Limb (tissue), 2 donors: ENCODE results near the gene HOXD11.

Experiments
- DNase-seq, 2 donors: peaks; one replicate each; pipeline ENCODE4 v3.0.0-alpha.2; 2016; ENCODE audit errors: extremely low spot score in 2 of 2

HOXD11 gene

DNA sequence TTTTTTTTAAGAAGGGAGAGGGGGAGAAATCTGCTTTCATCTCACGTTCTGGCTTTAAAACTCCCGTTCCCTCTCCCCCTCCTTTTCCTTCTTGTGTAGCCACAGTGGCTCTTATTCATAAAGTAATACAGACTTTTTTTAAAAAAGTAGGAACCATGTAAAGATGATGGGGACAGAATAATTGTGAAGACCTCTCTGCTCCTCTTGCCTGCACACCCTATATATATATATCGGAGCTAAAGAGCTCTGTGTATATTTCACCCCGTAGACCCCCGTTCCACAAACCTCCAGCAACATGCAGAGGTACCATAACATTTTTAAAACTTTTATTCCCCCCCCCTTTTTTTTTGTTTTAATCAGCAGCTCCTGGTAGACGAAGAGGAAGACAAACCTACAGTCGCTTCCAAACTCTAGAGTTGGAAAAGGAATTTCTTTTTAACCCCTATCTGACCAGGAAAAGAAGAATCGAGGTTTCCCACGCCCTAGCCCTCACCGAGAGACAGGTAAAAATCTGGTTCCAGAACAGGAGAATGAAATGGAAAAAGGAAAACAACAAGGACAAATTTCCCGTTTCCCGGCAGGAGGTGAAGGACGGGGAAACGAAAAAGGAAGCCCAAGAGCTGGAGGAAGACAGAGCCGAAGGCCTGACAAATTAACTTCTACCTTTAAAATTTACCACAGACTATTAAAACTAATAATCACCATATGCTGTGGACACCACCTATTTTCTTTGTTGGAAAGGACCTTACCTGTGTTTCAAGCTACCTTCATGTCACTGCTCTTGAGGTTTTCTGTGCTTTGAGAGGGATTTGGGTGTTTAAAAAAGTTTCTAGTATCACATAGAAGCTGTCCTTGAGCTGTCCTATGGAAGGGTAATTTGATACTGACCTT lies 24.1 kb downstream of the HOXD11 start:
- peak in 1 of 2 donors; percentile 36 for DNase-seq

DNA sequence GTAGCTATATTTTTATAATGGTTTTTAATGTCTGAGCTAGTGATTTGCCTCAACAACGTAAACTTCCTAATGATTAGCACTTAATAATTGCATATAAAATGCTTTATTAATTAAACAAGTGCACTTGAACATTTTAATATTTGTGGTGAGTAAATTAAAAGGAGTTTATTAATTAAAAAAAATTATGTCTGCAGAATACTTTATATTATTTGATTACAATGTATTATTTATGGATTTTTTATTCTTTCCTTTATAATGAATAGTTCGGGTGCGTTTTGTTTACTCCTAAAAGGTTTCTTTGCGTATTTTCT lies 24.7 kb downstream of the HOXD11 start:
- no peak for DNase-seq

DNA sequence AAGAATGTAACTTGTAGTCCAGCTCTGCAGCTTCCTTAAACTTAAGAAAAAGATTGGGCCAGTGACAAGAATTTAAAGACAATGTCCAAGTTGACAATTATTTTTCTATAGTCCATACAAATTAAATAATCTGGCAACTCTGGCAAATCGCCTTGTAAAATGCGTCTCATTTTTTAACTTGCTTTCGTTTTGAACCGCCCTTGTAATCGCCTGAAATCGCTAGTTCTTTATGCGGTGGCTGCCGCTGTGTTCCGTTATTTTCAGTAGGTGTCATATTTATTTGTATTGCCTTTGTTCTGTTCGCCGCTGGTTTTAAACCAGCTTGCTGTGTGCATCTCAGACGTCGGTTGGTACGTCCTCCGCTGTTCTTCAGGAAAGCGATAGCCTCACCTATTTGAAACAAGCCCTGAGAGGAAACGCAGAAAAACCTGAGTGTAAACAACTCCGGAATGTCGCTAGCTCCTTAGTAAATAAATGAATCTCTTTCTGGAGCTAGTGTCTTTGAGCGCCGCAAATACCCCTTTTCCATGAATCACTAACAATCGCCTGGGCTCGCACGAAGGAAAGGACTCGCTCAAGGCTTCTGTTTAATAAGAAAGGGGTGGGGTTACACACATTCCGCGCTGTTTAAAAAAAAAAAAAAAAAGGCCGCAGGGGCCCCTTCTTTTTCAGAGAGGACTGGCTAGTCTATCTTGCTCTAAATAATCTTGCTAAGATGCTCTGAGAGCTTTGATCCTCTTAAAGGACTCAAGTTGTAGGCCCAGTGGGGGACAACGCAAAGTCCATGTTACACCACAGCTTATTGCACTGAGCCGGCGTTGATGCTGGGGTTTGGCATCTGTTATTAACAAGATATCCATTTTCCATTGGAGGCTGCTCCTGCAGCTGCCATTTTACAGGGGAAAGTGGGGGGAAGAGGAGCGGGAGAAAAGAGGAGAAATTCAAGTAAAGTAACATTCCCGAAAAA lies 25.4 kb downstream of the HOXD11 start:
- DNase-seq: peak in 1 of 2 donors; percentile 56

DNA sequence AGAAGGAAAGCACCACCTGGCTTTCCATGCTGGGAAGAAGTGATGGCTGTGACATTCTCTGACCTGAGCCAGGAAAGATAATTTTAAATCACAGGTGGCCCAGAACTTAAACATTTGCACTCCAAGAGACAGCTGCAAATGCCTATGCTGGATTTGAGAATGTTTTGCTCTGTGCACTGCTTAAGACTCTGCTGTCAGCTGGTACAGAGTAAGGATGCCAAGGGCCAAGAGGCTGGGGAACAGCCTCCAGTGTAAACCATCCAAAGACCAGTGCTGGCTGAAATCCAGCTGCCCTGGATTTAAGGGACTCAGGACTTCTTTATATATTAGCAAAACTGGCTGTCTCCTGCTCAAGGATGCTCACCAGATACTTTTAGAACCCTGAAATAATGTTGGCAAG lies 26.3 kb downstream of the HOXD11 start:
- peak in 1 of 2 donors; percentile 55 for DNase-seq

DNA sequence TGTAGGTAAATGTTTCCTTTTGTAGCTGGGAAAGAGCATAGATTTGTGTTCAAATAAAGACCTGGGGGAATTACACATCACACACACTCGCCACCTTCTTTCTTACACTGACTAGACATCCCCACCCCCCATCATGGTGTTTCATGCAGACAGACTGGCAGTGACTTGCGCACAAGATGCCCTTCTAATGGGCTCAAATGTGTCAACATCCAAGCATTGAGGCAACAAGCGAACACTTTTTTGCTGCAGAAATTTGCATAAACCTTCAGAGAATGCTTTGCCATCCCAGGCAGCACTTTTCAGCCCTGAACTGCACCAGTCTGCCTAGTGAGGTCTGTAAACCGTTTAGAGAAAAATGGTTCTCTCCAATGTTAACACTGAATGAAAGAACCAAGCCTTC lies 27.0 kb downstream of the HOXD11 start:
- peak in 1 of 2 donors; percentile 41 for DNase-seq

DNA sequence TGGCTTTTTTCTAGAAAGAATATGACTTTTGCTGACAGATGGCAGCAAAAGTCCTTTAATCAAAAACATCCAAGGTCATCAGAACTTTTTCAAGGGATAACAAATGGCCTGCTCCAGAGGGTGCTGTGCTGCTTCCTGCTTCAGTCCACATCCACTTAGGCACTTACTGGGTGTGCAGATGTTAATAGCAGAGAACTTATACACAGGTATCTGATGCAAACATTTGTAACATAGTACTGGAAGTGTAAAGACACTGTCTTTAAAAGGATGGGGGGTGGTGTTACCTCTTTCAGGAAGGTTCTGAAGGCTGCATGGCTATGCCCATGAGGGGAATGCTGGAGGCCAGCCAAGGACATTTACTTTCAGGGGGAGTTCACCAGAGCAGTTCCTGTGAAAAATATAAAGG lies 28.0 kb downstream of the HOXD11 start:
- peak in 1 of 2 donors; percentile 39 for DNase-seq

DNA sequence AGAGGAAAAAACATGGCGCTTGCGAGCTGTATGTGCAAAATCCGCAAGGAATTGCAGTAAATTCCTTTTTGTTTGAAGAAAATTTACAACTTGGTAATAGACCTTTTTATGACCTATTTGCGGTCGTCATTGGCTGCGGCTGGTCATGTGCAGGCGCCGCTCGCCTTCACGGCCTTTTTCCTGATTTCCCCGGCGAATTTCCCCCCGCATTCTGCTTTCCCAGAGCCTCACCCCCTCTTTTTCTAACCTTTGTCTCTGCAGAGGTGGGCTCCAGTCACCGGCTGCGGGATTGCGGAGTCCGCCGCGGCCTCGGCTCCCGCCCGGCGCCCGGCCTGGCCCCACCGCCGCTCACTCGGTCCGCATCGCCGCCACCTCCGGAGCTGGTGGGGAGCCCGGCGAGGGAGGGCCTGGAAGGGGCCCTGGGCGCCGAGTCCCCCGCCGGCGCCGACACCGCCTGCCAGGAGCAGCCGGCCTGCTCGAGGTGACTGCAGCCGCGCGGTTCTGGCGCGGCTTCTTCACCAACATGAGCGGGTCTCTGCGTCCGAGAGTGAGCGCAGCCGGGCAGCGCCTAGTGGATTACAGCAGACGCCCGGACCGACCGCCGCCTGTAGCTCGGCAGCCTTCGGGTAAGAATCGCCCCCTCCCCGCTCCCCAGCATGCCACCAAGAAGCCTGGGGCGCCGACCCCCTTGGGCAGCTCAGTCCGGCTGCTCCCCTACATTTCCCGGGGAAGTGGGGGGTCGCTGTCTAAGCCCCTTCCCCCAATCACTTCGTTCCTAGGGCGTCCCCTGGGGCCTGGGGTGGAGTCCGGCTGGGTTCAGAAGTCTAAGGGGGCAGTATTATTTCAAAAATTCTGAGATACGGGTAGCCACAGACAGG lies 29.5 kb downstream of the HOXD11 start:
- DNase-seq: peak; percentile 66 to 84

DNA sequence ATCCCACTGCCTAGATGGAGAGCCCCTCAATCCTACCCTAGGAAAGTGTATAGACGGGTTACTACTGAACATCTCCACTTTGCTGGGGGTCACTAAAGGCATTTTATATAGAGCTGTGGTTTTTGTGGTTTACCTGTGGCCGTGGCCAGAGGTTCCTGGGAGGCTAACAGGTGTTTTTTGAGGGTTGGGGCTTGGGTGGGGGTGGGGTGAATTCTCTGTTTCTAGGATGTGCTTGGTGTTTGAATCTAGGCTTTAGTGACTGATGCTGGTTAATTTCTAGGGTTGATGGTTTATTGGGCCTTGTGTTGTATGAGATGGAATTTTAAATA lies 30.1 kb downstream of the HOXD11 start:
- DNase-seq: no peak

DNA sequence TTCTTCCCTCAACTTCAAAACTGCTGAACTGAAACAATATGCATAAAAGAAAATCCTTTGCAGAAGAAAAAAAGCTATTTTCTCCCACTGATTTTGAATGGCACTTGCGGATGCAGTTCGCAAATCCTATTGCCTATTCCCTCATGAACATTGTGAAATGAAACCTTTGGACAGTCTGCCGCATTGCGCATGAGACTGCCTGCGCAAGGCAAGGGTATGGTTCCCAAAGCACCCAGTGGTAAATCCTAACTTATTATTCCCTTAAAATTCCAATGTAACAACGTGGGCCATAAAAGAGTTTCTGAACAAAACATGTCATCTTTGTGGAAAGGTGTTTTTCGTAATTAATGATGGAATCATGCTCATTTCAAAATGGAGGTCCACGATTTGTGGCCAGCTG lies 30.8 kb downstream of the HOXD11 start:
- DNase-seq: peak in 1 of 2 donors; percentile 39

DNA sequence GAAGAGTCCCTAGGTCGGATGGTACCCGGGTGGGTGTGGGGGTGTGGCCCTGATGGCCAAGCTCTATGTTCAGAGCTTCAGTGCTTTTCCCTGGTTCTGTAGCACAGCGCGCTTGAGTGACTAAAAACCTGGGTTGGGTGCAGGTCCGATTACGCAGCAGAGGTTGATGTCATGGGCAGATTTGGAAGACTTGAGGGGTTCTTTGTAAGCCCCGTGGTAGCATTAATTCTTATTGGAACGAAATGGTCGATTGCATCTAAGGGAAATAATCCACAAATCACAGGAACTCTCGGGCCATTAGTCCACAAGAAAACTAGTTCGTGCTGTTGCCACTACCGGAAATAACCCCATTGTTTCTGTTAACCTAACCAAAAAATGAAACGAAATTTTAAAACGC lies 31.4 kb downstream of the HOXD11 start:
- DNase-seq: peak in 1 of 2 donors; percentile 57

DNA sequence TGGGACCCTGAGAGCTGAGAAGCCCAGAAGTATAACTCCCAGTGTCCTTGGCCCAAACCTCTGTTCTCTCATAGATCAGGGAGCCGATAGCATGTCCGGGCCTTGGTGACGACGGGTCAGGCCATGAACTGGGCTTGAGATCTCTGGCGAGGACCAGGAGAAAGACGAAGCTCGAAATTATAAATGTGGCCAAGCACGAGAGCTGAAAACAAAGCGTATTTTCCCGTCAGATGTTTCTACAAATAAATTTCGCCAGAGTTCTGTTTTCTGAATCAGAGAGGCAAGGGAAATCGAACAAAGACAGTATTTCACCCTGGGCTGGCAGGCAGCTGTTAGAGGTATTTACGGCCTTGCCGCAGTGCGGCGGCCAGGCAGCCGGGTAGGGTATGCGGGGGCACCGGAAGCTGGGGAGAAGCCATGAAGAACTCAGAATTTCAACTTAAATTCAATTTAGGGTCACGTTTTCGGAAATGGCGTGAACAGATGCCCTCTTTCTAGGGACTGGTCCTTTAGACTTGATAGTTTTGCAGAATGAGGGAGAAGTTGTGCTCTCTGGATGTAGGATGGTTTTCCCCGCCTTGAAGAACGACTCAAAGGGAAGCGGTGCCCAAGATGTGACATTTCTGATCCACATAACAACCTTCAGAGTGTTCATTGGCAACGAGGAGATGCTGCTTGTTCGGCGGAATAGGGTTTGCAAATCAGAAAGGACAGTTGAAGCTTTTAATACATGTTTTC lies 32.0 kb downstream of the HOXD11 start:
- peak in 1 of 2 donors; percentile 70 for DNase-seq

DNA sequence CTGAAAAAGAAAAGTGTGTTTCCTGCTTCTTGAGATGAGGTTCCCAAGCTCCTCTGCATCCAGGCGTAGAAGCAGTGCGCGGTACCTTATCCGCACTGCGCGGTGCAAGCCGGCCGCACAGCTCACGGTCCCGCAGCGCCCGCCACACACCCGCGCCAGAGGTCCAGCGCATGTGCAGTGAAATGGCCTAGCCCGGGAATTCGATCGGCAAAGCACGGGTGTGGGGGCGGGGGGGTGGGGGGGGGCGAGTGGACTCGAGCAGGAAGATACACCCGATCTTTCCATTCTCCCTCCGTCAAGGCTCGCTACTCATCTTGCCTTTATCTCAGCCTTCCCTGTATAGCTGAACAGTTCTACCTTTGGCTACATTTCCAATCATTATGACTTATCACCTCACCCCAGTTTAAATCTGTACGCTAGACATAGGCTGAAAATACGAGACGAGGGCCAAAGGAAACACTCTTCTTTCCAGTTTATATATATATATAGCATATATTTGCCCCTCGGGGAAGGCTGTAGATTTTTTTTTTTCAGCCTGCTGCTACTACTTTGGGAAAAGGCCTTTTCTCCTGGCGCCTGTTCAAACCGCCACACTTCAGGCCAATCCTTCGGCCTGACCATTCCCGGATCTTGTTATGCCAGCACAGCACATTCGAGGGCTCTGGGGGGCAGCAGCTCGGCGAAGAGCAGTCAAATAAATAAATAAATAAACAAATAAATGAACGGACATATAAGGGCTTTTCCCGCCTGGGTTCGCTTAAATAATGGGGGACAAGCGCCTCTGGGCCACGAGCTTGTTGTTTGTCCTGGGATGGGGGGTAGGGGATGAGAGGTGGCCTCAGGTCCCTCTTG lies 32.8 kb downstream of the HOXD11 start:
- DNase-seq: peak in 1 of 2 donors; percentile 83

DNA sequence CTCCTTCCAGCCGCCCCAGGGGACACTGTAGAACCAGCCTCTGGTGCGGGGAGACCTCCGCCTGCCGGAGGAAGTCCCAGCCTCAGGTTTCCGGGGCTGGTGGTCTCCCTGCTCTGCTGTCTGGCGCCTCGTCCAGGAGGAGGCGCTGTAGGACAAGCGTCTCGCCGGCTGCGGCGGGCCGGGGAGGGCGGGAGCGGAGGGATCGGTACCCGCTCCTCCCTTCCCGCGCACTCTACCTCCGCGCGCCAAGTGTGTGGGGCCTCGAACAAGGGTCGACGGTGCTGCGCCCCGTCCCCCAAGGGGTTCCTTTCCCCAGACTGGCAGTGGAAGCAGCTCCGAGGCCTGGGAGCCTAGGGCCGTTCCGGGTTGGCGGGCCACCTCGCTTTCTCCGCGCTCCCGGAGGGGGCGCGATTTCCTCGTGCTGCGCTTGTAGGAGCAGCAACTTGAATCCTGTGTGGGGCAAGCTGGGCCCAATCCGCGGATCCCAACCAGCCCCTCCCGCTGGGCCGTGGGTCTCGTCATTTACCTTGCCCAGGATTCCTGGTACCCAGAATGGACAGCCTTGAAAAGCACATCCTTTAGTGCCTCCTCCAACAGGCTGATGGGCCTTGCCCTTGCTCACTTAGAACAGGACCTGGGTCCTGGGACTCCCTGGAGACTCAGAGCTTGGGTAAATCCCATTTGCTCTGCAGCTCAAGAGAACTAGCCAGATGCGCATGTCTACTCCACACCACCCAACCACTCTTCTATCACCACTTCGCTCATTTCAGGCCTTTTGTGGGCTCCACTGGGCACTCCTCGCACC lies 33.6 kb downstream of the HOXD11 start:
- peak; percentile 88 to 94 for DNase-seq

DNA sequence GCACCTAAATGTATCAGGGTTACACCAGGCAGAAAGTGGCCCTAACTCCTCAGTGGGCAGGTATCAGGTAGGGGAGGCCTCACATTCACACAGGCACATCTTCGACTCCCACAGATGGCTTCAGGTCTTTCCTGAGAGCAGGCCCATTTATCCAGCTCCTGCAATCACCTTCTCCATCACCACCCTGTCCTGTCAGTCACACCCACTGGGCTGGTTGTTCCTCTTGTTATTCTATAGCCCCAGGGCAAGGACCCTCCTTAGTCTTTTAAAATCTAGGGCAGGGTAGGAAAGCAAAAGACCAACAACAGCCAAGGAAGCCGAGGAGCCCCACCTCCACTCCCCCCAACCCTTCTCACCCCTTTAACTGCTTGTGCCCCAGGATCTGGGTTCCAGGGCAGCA lies 35.2 kb downstream of the HOXD11 start:
- no peak for DNase-seq

DNA sequence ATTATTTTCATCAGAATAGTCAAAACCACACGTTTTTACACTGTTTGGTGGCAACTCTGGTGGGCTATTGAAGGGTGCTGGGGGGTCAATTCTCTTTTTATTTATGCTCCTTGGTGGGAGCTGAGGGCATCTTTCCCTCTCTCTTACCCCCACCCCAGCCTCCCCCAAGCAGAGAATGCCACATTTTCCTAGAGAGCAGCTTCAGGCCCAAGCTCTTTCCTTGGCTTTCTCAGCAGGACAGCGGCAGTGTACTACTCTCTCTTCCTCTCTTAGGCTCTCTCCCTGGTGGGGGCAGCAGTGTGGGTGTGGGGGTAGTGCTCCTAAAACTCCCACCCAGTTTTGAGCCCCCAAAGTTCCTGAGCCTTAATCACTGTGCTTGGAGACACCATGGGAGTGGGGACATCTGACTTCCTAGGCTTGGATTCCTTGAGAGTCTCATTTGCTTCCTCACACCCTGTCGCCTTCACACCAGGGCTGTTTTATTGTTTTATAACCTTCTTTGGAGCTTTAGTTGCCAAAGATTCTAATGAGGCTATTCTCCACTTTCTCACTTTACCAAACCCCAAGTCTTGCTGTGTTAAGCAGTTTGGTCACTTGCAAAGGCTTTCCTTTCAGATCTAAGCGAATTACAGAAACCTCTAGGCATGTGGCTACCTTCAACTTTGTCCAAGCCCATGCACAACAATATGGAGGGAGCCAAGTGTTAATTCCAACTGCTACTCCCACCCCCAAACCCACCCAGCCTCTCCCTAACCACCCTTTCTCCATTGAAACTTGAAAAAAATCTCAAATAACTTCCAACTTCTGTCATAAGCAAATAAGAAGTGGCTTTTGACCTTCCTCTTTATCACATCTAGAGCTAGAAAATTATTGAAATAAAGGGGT lies 38.2 kb downstream of the HOXD11 start:
- no peak for DNase-seq

DNA sequence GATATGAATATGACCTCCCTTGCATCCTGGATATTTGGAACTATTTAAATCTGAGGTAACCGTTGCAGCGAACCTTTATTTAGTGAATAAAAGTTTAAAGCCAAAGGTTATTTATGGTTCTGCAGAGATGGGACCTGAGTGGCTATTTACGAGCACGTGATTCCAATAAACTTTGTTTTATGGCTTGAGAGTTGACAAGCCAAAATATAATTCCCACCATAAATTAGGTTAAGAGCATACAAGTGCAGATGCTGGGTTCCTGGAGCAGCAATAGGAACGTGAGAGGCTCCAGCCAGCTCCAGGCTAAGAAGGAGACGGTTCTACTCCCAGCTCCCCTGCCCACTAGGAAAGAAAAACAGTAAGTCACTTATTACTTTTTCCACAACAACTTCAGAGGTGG lies 39.0 kb downstream of the HOXD11 start:
- peak in 1 of 2 donors; percentile 32 for DNase-seq

DNA sequence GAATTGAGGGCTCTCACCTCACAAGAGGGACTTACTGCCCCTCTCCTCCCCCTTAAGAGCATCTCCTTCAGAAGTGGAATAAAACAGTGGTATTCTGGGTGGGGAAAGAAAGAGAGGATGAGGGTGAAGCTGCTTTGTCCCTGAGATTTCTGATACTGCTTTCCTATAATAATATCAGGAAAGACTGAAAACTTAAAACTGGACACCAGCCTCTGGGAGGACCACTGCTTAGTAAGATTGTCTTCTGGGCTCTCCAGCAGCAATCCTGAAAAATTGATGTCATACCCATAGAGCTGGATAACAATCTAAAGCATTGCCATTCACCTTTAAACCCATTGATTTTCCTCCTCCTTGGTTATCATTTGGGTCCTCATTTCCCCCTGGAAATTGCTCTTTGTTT lies 39.6 kb downstream of the HOXD11 start:
- no peak for DNase-seq

DNA sequence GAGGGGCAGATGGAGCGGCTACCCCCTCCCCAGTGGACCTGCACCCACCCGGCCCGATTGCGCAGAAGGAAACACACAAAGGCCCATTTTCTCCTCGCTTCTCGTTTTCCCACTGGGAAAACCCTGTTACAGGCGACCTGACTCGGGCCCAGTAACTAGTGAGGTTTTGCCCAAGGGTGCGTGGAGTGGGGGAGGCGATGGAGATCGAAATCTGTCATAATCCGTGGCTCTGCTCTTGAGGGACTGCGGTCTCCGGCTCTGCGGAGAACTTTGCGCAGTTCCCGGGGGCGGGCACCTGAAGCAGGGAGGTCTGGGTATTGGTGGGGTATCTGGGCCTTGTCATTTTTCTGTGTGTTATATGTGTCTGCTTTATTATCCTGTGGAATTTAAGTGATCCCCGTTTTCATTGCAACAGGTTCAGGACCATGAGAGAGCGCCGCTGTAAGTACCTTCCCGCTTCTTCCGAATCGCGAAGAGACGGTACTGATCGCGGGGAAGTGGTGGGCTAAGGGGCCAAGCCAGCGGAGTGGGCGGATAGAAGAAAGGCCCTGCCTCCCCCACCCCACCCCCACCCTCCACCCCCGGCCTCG lies 40.2 kb downstream of the HOXD11 start:
- DNase-seq: peak in 1 of 2 donors; percentile 33
